SIG-M5 treated with dmso at 0.1 percent for 504 hours (cell line): Measurements from ENCODE around the gene SMARCAL1.
A peak's percentile ranks its signal among the peaks of the same experiment; 100 is the strongest.

Experiments used
- DNase-seq: peaks from one replicate; lab custom pipeline; 2025; ENCODE audit not compliant: unreplicated experiment; lab: John Stamatoyannopoulos, UW

Gene SMARCAL1

GRCh38 chr2:216474925-216475670 is 62.8 kb downstream of the SMARCAL1 start:
- peak; percentile 84 for DNase-seq

GRCh38 chr2:216475767-216476166 is 63.5 kb downstream of the SMARCAL1 start:
- no peak for DNase-seq

- peak; percentile 69 for DNase-seq
Observed at GRCh38 chr2:216477283-216478035, 65.2 kb downstream of the SMARCAL1 start.

GRCh38 chr2:216478151-216478550 is 65.9 kb downstream of the SMARCAL1 start:
- DNase-seq: no peak

- DNase-seq: no peak
Observed at GRCh38 chr2:216478791-216479190, 66.5 kb downstream of the SMARCAL1 start.

GRCh38 chr2:216480221-216480620 is 67.9 kb downstream of the SMARCAL1 start:
- DNase-seq: no peak

GRCh38 chr2:216482640-216483039 is 70.4 kb downstream of the SMARCAL1 start:
- DNase-seq: no peak

GRCh38 chr2:216485237-216485636 is 73.0 kb downstream of the SMARCAL1 start:
- no peak for DNase-seq

GRCh38 chr2:216485745-216486144 is 73.5 kb downstream of the SMARCAL1 start:
- DNase-seq: peak; percentile 85

- no peak for DNase-seq
Observed at GRCh38 chr2:216486271-216486670, 74.0 kb downstream of the SMARCAL1 start.

- peak; percentile 69 for DNase-seq
Observed at GRCh38 chr2:216486708-216487107, 74.4 kb downstream of the SMARCAL1 start.

GRCh38 chr2:216490061-216490460 is 77.8 kb downstream of the SMARCAL1 start:
- peak; percentile 62 for DNase-seq

GRCh38 chr2:216491793-216492596 is 79.7 kb downstream of the SMARCAL1 start:
- peak; percentile 31 for DNase-seq

- DNase-seq: no peak
Observed at GRCh38 chr2:216492597-216493333, 80.5 kb downstream of the SMARCAL1 start.

GRCh38 chr2:216493334-216493685 is 81.0 kb downstream of the SMARCAL1 start:
- no peak for DNase-seq

GRCh38 chr2:216495656-216496055 is 83.4 kb downstream of the SMARCAL1 start:
- DNase-seq: peak; percentile 29

GRCh38 chr2:216497382-216498069 is 85.2 kb downstream of the SMARCAL1 start:
- no peak for DNase-seq

GRCh38 chr2:216498070-216498378 is 85.7 kb downstream of the SMARCAL1 start:
- no peak for DNase-seq

GRCh38 chr2:216498379-216499352 is 86.4 kb downstream of the SMARCAL1 start, which contains the start of gene RPL37A:
Gene RPL37A, plus strand, starts transcription at chr2:216498844. Its CDS starts 31 bp downstream, at chr2:216498875.
- peak; percentile 96 for DNase-seq
